OCI-LY1 (cell line): ENCODE results near the gene BMPER.

Experiments
- EZH2 ChIP-seq: fragments of 200-600 bp; sonication (generic), shearing (Covaris generic); IDR thresholded peaks from 2 replicates; pipeline ENCODE4 v1.8.0; 2017; ENCODE audit warnings: borderline replicate concordance, mixed run types, mild to moderate bottlenecking, antibody characterized with exemption, low read length, moderate library complexity, mixed read lengths
- TF ChIP-seq, protein P1 (sequence below): fragments of 200-600 bp; sonication (generic), shearing (Covaris generic); IDR thresholded peaks from 2 replicates; pipeline ENCODE4 v1.5.1; 2017; ENCODE audit warnings: mild to moderate bottlenecking, antibody characterized with exemption, low read length, moderate library complexity, mixed read lengths

GRCh38 chr7:33939121-33939520 is 33.8 kb downstream of the BMPER start:
- TF ChIP-seq, protein P1, sequence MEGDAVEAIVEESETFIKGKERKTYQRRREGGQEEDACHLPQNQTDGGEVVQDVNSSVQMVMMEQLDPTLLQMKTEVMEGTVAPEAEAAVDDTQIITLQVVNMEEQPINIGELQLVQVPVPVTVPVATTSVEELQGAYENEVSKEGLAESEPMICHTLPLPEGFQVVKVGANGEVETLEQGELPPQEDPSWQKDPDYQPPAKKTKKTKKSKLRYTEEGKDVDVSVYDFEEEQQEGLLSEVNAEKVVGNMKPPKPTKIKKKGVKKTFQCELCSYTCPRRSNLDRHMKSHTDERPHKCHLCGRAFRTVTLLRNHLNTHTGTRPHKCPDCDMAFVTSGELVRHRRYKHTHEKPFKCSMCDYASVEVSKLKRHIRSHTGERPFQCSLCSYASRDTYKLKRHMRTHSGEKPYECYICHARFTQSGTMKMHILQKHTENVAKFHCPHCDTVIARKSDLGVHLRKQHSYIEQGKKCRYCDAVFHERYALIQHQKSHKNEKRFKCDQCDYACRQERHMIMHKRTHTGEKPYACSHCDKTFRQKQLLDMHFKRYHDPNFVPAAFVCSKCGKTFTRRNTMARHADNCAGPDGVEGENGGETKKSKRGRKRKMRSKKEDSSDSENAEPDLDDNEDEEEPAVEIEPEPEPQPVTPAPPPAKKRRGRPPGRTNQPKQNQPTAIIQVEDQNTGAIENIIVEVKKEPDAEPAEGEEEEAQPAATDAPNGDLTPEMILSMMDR: no peak
- no peak for TF ChIP-seq EZH2
